HG03064 (cell line): ENCODE measurements around the gene PRR19.

Source experiments
- ATAC-seq: cut with Tn5 transposase; IDR thresholded peaks from one replicate; pipeline ENCODE4 v1.9.1; 2021; ENCODE audit warnings: low read depth; ENCODE audit not compliant: unreplicated experiment

Gene PRR19

DNA sequence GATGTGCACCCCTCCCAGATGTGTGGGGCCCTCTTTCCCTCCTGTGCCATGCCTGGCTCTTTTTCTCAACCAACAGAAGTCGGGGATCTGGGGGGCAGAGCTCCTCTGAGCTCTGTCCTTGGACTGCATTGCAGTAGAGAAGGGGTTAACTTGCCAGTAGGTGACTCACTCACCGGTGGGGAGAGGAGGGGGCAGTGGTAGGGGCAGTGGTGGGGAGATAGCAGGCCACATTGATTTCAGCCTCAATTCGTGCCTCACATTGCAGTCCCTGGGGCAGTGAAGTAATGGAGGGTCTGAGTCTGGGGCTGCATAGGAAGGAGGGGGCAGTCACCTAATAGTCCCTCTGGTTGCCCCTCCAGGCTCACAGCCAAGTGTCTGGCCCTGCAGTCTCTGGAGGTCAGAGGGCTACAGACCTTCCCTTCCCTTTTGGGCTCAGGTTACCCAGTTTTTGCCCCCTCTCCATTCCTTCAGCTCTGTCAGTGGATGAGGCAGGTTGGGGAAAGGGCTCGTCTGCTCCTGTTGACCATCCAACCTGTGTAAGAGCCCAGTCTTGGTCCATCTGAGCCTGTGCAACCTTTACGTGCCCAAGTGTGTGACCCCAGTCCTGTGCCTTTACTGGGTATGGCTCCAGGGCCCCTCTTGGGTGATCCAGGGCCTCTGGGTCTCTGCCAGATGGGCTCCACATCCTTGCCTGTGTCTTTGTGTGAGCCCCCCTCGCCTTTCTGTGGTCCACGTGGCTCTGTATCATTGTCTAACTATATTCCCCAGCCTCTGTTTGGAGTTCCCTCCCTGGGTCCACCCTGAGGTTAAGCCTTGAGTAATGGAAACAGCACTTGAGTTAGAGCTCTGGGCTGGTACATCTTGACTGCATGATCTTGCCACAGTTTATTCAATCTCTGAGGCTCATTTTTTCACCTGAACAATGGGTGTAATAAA, 19.8 kb upstream of the PRR19 start:
- ATAC-seq: no peak

DNA sequence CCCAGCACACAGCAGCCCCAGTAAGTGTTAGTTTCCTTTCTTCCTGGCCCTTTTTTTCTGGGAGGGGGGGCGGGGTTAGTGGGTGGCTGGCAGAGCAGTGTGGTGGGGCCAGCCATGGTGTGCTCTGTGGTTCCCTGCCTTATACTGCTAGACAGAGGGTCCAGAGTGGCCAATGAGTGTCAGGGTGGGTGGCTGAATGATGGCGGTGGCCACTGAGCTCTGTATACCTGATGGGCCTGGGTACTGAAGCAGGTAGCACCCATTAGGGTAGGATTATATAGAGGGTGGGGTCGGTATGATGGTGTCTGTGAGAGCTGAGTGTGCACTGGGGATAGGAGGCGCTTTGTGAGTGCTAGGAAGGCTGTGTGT, 19.1 kb upstream of the PRR19 start:
- ATAC-seq: no peak

DNA sequence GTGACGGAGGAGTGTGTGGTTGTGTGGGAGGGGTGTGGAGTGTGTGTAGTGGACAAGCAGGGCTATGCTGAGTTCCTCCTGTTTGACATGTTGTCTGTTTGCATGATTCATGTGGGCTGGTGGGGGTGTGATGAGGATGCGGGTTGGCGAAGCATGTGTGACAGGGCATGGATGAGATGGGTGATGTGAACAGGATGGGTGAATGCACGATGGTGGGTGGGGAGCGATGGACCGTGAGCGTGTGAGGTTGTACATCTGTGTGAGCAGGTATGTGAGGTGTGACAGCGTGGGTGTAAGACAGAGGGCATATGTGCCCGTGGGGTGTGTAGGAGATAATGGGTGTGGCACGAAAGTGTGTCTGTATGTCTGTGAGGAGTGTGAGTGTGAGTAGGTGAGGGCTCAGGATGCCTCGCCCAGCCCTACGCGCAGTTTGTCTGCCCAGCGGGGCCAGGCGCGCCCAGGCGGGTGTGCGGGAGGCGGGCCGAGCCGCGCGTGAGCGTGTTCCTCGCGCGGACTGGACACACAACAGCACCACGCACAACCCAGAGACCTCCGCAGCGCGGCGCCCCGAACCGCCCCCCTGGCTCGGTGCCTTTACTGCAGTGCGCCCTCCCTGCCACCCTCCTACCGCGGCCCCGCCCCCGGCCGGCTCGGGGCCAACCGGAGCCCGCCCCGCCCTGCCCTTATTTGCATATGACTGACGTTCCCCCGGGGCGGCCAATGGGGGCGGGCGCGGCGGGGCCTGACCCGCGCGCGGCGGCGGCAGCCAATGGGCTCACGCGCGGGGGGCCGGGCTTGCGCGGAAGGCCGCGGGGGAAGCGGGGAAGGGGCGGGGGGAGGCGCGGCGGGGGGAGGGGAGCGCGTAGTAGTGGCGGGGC, 18.5 kb upstream of the PRR19 start:
- peak; percentile 44 for ATAC-seq

DNA sequence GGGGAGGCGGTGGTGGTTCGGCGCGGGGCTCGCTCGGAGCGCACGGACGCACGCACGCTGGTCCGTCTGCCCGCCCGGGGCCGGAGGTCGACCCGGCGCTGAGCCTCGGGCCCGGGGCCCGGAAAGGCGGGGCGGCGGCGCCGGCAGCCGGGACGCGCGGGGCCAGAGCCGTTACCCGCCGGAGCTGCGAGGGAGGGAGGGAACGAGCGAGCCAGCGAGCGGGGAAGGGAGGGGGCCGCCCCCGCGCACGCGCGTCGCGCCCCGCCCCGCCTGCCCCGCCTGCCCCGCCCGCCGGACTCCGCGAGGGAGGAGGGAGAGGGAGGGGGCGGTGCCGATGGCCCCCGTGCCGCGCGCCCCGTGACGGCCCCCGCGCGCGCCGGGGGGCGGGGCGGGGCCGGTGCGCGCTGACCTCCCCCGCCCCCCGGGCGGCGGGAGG, 17.8 kb upstream of the PRR19 start:
- ATAC-seq: peak; percentile 18

DNA sequence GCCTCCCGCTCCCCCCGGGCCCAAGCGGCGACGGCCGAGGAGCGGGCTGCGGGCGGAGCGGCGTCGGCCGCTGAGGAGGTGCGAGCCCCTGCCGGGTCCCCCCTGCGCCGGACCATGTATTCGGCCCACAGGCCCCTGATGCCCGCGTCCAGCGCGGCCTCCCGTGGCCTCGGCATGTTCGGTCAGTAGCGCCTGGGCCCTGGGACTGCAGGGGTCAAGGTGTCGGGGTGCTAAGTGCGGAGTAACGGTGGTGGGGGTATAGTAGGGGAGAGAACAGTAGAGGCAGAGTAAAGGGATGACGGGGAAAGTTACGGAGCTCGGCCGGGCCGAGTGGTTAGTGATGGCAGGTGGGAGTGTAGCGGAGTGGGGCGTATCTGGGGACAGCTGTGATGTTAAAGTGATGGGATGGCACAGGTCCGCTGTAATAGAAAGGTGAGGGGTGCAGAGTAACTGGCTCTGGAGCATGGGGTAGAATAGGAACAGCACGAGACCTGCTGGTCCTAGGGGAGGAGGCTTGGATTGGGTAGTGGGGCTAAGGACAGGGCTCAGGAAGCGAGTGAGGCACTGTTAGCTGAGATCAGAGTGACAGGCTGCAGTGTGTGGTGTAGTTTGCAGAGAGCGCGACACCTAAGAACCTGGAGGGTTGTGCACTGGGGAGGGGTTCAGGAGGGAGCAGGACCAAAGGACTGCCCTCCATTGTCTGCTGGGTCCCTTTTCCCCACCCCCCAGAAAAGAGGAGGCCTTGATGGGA, 17.2 kb upstream of the PRR19 start:
- peak; percentile 5 for ATAC-seq

DNA sequence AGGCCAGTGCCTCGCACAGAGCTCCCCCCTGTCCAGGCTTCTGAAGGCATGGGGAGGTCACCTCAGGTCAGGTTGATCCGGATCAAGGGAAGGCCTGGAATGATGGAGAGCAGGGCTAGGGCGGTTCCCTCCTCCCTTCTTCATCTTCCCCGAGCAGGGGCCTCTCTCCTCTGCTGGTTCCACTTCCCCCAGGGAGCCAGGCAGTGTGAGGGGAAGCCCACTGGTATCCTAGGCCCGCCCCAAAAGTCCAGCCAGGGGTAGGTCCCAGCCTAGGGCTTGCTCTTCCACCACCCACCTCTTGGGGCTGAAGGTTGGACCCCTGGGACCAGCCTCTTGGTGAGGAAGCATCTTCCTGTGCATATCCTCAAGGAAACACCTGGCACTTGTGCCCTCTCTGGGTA, 16.4 kb upstream of the PRR19 start:
- ATAC-seq: no peak

DNA sequence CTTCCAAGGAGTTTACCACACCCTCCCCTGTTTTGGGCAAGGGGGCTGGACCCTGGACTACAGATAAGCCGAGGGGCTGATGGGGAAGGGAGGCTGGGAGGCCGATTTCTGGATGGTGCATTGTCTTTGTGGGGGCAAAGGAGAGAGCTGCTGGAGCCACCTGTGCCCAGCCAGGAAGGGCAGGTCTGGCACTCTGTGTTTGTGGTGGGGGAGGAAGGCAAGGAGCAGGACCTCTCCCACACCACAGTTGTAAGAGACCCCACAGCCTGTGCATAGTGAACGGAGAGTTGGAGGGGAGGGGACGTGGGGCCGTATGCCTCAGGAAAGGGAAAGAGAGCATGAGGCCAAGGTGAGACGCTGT, 16.0 kb upstream of the PRR19 start:
- no peak for ATAC-seq

DNA sequence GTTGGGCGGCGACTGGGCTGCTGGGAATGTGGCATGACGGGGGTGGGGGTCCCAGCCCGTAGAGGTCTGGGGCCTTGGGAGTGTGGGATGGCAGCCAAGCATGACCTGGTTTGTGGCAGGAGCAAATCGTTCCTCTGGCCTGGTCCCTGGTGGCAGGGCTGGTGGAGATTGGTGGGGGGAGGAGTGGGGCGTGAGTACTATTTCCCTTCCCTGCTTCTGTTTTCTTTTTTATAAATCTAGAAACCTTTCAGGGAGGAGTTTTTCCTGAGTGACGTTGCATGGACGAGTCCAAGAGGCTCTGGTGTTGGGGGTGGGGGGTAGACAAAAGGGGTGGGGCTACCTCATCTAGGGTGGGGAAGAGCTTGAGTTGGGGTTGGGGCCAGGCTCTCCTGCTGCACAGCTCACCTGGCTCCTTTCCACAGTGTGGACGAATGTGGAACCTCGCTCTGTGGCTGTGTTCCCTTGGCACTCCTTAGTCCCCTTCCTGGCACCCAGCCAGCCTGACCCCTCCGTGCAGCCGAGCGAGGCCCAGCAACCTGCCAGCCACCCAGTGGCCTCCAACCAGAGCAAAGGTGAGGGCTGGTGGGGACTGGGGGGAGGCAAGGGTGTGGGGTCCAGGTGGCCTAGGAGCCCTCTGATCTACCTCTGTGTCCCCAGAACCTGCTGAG, 15.4 kb upstream of the PRR19 start:
- no peak for ATAC-seq

DNA sequence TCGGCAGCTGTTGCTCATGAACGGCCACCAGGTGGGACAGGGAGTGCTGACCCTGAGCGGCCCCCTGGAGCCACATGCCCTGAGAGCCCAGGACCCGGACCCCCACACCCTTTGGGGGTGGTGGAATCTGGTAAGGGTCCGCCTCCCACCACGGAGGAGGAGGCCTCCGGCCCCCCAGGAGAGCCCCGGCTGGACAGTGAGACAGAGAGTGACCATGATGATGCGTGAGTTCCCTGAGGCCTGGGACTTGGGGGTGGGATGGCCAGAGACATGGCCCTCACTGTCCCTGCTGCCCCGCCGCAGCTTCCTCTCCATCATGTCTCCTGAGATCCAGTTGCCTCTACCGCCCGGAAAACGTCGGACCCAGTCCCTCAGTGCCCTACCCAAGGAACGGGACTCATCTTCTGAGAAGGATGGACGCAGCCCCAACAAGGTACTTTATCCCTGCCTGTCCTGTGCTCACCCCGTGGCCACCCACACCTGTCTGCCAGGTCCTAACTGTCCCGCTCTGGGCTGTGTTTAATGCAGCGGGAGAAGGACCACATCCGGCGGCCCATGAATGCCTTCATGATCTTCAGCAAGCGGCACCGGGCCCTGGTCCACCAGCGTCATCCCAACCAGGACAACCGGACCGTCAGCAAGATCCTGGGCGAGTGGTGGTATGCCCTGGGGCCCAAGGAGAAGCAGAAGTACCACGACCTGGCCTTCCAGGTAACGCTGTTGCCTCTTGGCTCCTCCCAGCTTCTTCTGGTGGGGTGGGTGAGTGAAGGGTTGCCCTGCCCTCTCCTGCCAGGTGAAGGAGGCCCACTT, 14.7 kb upstream of the PRR19 start:
- ATAC-seq: no peak

DNA sequence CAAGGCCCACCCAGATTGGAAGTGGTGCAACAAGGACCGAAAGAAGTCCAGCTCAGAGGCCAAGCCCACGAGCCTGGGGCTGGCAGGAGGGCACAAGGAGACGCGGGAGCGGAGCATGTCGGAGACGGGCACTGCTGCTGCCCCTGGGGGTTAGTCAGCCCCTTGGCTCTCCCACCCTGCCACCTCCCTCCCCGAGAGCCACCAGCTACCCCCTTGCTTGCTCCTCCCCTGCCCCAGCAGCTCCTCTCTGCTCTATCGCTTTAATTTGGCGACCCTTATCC, 14.2 kb upstream of the PRR19 start:
- ATAC-seq: no peak

DNA sequence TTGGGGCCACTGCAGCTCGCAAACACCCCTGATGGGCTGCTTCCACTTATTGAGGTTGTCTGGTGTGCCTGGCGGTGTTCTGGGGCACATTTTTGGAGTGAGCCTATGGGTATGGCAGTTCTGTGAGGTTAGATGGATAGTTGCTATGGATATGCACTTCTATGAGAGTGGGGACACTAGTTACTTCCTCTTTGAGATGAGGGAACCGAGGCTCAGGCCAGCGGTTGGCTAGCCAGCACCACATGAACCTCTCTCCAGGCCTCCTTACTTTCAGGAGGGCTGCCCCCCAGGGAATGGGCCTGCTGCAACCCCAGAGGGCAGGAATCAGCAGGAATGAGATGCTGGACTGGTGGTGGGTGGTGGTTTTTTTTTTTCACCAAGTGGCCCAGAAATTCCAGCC, 13.5 kb upstream of the PRR19 start:
- ATAC-seq: no peak

DNA sequence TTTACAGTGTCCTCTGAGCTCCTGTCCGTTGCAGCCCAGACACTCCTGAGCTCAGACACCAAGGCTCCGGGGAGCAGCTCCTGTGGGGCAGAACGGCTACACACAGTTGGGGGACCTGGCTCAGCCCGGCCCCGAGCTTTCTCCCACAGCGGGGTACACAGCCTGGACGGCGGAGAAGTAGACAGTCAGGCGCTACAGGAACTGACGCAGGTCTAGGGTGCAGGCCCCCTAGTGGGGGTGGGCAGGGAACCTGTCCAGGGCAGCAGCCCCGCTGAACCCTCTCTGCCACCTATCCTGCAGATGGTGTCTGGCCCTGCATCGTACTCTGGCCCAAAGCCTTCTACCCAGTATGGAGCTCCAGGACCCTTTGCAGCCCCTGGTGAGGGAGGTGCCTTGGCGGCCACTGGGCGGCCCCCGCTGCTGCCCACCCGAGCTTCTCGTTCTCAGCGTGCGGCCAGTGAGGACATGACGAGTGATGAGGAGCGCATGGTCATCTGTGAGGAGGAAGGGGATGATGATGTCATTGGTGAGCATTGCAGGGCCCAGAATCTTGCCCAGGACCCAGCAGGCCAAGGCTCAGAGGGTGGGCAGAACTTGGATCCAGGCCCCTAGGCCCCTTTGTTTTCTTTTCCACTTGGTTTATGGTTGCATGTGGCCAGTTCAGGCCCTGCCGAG, 12.9 kb upstream of the PRR19 start:
- no peak for ATAC-seq

DNA sequence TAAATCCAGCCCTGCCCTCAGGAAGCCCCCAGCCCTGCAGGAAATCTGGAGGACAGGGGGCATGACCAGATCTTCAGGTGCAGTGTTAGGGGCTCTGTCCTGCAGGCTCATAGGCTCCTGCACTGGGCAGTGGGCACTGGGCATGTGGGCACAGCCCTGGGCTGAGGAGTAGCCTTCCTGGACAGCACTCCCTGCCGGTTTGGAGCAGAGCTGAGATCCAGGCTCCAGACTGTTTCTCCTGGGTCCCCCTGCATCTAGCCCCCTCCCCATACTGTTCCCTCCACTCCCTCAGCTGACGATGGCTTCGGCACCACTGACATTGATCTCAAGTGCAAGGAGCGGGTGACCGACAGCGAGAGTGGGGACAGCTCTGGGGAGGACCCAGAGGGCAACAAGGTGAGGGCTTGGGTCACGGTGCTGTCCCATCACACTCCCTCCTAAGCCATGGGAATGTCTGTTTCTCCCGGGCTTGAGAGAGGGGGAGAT, 12.3 kb upstream of the PRR19 start:
- ATAC-seq: no peak

DNA sequence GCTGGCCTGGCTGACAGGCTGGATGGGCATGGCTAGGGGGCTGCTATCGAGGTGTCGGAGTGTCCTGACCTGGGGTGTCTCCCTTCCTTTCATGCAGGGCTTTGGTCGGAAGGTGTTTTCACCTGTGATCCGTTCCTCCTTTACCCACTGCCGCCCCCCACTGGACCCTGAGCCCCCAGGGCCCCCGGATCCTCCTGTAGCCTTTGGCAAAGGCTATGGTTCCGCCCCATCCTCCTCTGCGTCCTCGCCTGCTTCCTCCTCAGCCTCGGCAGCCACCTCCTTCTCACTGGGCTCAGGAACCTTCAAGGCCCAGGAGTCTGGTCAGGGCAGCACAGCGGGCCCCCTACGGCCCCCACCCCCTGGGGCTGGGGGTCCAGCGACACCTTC, 11.8 kb upstream of the PRR19 start:
- ATAC-seq: no peak

DNA sequence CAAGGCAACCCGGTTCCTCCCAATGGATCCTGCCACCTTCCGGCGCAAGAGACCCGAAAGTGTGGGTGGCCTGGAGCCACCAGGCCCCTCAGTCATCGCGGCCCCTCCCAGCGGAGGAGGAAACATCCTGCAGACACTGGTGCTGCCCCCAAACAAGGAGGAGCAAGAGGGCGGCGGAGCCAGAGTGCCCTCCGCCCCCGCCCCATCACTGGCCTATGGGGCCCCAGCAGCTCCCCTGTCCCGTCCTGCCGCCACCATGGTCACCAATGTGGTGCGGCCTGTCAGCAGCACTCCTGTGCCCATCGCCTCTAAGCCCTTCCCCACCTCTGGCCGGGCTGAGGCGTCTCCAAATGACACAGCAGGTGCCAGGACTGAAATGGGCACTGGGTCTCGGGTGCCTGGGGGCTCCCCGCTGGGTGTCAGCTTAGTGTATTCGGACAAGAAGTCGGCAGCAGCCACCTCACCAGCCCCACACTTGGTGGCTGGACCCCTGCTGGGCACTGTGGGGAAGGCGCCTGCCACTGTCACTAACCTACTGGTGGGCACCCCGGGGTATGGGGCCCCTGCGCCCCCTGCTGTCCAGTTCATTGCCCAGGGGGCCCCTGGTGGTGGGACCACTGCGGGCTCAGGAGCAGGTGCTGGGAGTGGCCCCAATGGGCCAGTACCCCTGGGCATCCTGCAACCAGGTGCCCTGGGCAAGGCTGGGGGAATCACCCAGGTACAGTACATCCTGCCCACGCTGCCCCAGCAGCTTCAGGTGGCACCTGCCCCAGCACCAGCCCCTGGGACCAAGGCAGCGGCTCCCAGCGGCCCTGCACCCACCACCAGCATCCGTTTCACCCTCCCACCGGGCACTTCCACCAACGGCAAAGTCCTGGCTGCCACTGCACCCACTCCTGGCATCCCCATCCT, 11.2 kb upstream of the PRR19 start:
- no peak for ATAC-seq

DNA sequence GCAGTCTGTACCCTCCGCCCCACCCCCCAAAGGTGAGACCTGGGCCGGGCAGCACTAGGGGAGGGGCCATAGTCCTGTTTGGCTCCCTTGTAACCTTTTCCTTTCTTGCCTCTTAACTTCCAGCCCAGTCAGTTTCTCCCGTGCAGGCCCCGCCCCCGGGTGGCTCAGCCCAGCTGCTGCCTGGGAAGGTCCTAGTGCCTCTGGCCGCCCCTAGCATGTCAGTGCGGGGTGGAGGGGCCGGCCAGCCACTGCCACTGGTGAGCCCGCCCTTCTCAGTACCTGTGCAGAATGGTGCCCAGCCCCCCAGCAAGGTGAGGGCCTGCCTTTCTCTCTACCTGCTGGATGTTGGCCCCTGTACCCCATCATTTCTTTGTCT, 10.5 kb upstream of the PRR19 start:
- ATAC-seq: no peak

DNA sequence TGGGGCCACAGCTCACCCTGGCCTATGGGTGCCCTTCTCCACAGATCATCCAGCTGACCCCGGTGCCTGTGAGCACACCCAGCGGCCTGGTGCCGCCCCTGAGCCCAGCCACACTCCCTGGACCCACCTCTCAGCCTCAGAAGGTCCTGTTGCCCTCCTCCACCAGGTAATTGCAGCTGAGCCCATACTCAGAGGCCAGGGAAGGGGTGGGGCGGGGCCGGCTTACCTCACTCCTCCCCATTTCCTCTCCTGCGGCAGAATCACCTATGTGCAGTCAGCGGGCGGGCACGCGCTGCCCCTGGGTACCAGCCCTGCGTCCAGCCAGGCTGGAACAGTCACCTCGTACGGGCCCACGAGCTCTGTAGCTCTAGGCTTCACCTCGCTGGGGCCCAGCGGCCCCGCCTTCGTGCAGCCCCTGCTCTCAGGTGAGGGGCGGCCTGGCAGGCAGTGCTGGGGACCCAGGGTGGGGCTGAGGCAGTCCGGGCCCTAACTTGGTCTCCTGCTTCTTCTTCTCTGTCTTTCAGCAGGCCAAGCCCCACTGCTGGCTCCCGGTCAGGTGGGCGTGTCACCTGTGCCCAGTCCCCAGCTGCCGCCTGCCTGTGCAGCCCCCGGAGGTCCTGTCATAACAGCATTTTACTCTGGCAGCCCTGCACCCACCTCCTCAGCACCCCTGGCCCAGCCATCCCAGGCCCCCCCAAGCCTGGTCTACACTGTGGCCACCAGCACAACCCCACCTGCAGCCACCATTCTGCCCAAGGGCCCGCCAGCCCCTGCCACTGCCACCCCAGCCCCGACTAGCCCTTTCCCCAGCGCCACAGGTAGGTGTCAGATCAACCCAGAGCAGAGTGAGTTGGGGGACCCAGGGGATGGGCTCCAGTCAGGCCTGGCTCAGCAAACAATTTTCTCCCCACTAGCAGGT, 9.6 kb upstream of the PRR19 start:
- no peak for ATAC-seq
